ENCODE measurements around the gene SPEF1. TPM values are rescaled to one million over a fixed set of nuclear protein-coding genes. Genes with fewer than 3 reads are reported as not detected.
A peak's percentile ranks its signal among the peaks of the same experiment; 100 is the strongest.

The SPEF1 gene
- total RNA-seq, 1 experiment from 2014 or later: 0.24 TPM

- H3K4me1 ChIP-seq (ENCODE audit: insufficient read depth, low read length): peaks cover 3% of the 10 kb centered on the region; the same call in 1 of the 2 replicates
- no peak overlapping the region for H3K27ac ChIP-seq (ENCODE audit: insufficient read length, low read depth, low read length)
- no peaks in the 10 kb centered on the region for H3K9me3 Mint-ChIP-seq
- H3K4me2 ChIP-seq (ENCODE audit: insufficient read depth, insufficient read length, low read length): peak overlapping the region; percentile 66
- H2BK15ac ChIP-seq (ENCODE audit: low read depth, low read length): no peak overlapping the region
- no peak overlapping the region for H4K5ac ChIP-seq (ENCODE audit: insufficient read length, low read depth, low read length)
- no peak overlapping the region for H3T11ph ChIP-seq (ENCODE audit: low read length)
- H3K9me3 ChIP-seq (ENCODE audit: control insufficient read depth, low read depth, low read length): no peaks in the 10 kb centered on the region
- H2BK20ac ChIP-seq (ENCODE audit: low read depth, low read length, poor library complexity, severe bottlenecking): no peak overlapping the region
- TF ChIP-seq CTCF (conservative IDR thresholded peaks at IDR 0.05): no peak
- peak overlapping the region in 1 of 3 experiments; percentile 52; a peak in 1 of 7 replicates for H3K27ac Mint-ChIP-seq
- no peak overlapping the region for H3K4ac ChIP-seq (ENCODE audit: low read depth, low read length)
- no peak overlapping the region for H2AFZ ChIP-seq (ENCODE audit: low read length)
- peaks cover 22% of the 10 kb centered on the region for H3K23me2 ChIP-seq (ENCODE audit: insufficient read length, low read depth, low read length, poor library complexity, severe bottlenecking)
- H3K23ac ChIP-seq (ENCODE audit: insufficient read length, low read depth, low read length): no peak overlapping the region
- no CpG with 5 or more reads among the region's 11 CpGs for WGBS (ENCODE audit: extremely low coverage, insufficient read length, low lambda C conversion rate)
- no peak overlapping the region for H2BK12ac ChIP-seq (ENCODE audit: insufficient read length, low read depth, low read length)
- H3K27me3 Mint-ChIP-seq (ENCODE audit: low read depth): peaks cover 54% of the 10 kb centered on the region
- H2BK120ac ChIP-seq (ENCODE audit: low read depth, low read length, poor library complexity, severe bottlenecking): no peak overlapping the region
- no peak overlapping the region for H4K8ac ChIP-seq (replicated peaks; ENCODE audit: insufficient read length, low read depth, low read length)
- no peak overlapping the region for H3K56ac ChIP-seq (ENCODE audit: insufficient read length, low read depth, low read length)
- H3K27me3 ChIP-seq (ENCODE audit: insufficient read depth, low read length): peaks cover 7% of the 10 kb centered on the region
- no peak overlapping the region for H3K9ac ChIP-seq (ENCODE audit: extremely low read depth, insufficient read length, low read length)
- H2BK5ac ChIP-seq (ENCODE audit: insufficient read length, low read length): no peak overlapping the region
- no peak overlapping the region for H3K18ac ChIP-seq (ENCODE audit: insufficient read length, low read depth, low read length)
- H3K36me3 Mint-ChIP-seq (ENCODE audit: insufficient read depth in 1 of 3, low read depth in 3 of 3): peaks cover 1 to 2% (median 1%) of the 10 kb centered on the region in 3 experiments; a peak in 4 of 7 replicates
- H3K79me2 ChIP-seq (ENCODE audit: insufficient read depth, low read length): no peaks in the 10 kb centered on the region
- H3K4me3 Mint-ChIP-seq: peak overlapping the region; percentile 80 to 86
- H3K79me1 ChIP-seq (ENCODE audit: insufficient read depth, low read depth, low read length, poor library complexity, severe bottlenecking): no peaks in the 10 kb centered on the region
- H4K20me1 ChIP-seq (ENCODE audit: control insufficient read depth, insufficient read depth, insufficient read length): no peaks in the 10 kb centered on the region
- H4K91ac ChIP-seq (ENCODE audit: insufficient read length, low read depth, low read length): no peak overlapping the region
- DNase-seq: peak; percentile 48
- peaks cover 12 to 22% of the 10 kb centered on the region in 2 experiments for H3K4me1 Mint-ChIP-seq
- H3K14ac ChIP-seq (ENCODE audit: insufficient read depth, low read length): no peak overlapping the region
- no peak overlapping the region for H2AK5ac ChIP-seq (ENCODE audit: insufficient read length, low read length)
These were observed 35.5 kb downstream of the SPEF1 start for GRCh38 chr20:3745686-3746173.

All from H9 (cell line).